Suppressor macrophage treated with lipopolysaccharide for 4 hours (primary cell): ENCODE results near the gene KCNJ1.

Experiments
- DNase-seq: peaks from one replicate; pipeline ENCODE4 v3.0.0-alpha.2; 2020

Gene KCNJ1

GRCh38 chr11:128819198-128819597 lies 47.9 kb downstream of the KCNJ1 start:
- no peak for DNase-seq

- peak; percentile 62 for DNase-seq
Measured at GRCh38 chr11:128814856-128815705, 52.0 kb downstream of the KCNJ1 start.

- DNase-seq = no peak
Measured at GRCh38 chr11:128813729-128814128, 53.4 kb downstream of the KCNJ1 start.

GRCh38 chr11:128810784-128811514 lies 56.1 kb downstream of the KCNJ1 start:
- no peak for DNase-seq

- no peak for DNase-seq
Measured at GRCh38 chr11:128809128-128809527, 58.0 kb downstream of the KCNJ1 start.

GRCh38 chr11:128807909-128808308 lies 59.2 kb downstream of the KCNJ1 start:
- DNase-seq = no peak

- peak; percentile 35 for DNase-seq
Measured at GRCh38 chr11:128806506-128807261, 60.4 kb downstream of the KCNJ1 start.

- DNase-seq = no peak
Measured at GRCh38 chr11:128804481-128804880, 62.6 kb downstream of the KCNJ1 start.

- peak; percentile 74 for DNase-seq
Measured at GRCh38 chr11:128803449-128804245, 63.4 kb downstream of the KCNJ1 start.

GRCh38 chr11:128803011-128803410 lies 64.1 kb downstream of the KCNJ1 start:
- DNase-seq = no peak

GRCh38 chr11:128802358-128802981 lies 64.6 kb downstream of the KCNJ1 start:
- peak; percentile 42 for DNase-seq

GRCh38 chr11:128800871-128801417 lies 66.2 kb downstream of the KCNJ1 start:
- DNase-seq = no peak

GRCh38 chr11:128796270-128796669 lies 70.8 kb downstream of the KCNJ1 start:
- no peak for DNase-seq

- no peak for DNase-seq
Measured at GRCh38 chr11:128790196-128790595, 76.9 kb downstream of the KCNJ1 start.

- DNase-seq = no peak
Measured at GRCh38 chr11:128789497-128790150, 77.5 kb downstream of the KCNJ1 start.
